ENCODE results near the gene TARM1.
A peak's percentile ranks its signal among the peaks of the same experiment; 100 is the strongest.
"Not testable (repeated sequence)": the region's sequence is repeated elsewhere in the genome, so short reads cannot be mapped to it uniquely, and the experiment has no call there.

The TARM1 gene

GRCh38 chr19:54099190-54099902, 18.2 kb upstream of the TARM1 start:
- DNase-seq, result no peak

- DNase-seq, result peak; percentile 27
These were observed 15.5 kb upstream of the TARM1 start for GRCh38 chr19:54096617-54097106.

- DNase-seq, result peak; percentile 35
These were observed 14.9 kb upstream of the TARM1 start for GRCh38 chr19:54095859-54096616.

GRCh38 chr19:54095136-54095858, 14.1 kb upstream of the TARM1 start:
- no peak for DNase-seq

GRCh38 chr19:54094426-54095000, 13.3 kb upstream of the TARM1 start:
- no peak for DNase-seq

- DNase-seq, result no peak
These were observed 3.2 kb upstream of the TARM1 start for GRCh38 chr19:54084410-54084809.

GRCh38 chr19:54077334-54077733, 3.8 kb downstream of the TARM1 start:
- no peak for DNase-seq

GRCh38 chr19:54074851-54075250, 6.3 kb downstream of the TARM1 start:
- DNase-seq, result no peak

- DNase-seq, result no peak
These were observed 7.3 kb downstream of the TARM1 start for GRCh38 chr19:54073829-54074228.

- no peak for DNase-seq
These were observed 11.7 kb downstream of the TARM1 start for GRCh38 chr19:54069470-54069869.

- DNase-seq, result no peak
These were observed 17.6 kb downstream of the TARM1 start, which contains the start of gene VSTM1 for GRCh38 chr19:54063350-54064116. Gene VSTM1 (minus strand): TSS chr19:54063897. CDS start chr19:54063777, 120 bp downstream.

GRCh38 chr19:54062643-54063042, 18.5 kb downstream of the TARM1 start:
- no peak for DNase-seq

- DNase-seq, result no peak
These were observed 33.5 kb downstream of the TARM1 start for GRCh38 chr19:54047616-54048015.

- no peak for DNase-seq
These were observed 35.4 kb downstream of the TARM1 start for GRCh38 chr19:54045771-54046170.

GRCh38 chr19:54042989-54043388, 38.2 kb downstream of the TARM1 start:
- no peak for DNase-seq

- DNase-seq, result no peak
These were observed 39.1 kb downstream of the TARM1 start for GRCh38 chr19:54041969-54042606.

- DNase-seq, result no peak
These were observed 41.2 kb downstream of the TARM1 start for GRCh38 chr19:54040003-54040402.

- not testable (repeated sequence) for DNase-seq
These were observed 44.6 kb downstream of the TARM1 start for GRCh38 chr19:54036542-54036941.

GRCh38 chr19:54035215-54036178, 45.7 kb downstream of the TARM1 start:
- no peak for DNase-seq

GRCh38 chr19:54030895-54031586, 50.1 kb downstream of the TARM1 start:
- no peak for DNase-seq

All from activated CD4-positive, alpha-beta T cell treated with anti-CD3 and anti-CD28 coated beads, Interleukin-2, amount 50 U/mL, for 16 hours (primary cell).